ENCODE measurements around the gene NLRP7.
"Not testable (repeated sequence)": the region's sequence is repeated elsewhere in the genome, so short reads cannot be mapped to it uniquely, and the experiment has no call there.

The NLRP7 gene

GRCh38 chr19:54949412-54949811 lies 2.1 kb upstream of the NLRP7 start:
- H3K27me3 Mint-ChIP-seq (ENCODE audit: low read depth), result peaks cover 4% of the 10 kb centered on the region
- H3K36me3 Mint-ChIP-seq (ENCODE audit: low read depth), result no peaks in the 10 kb centered on the region
- DNase-seq (ENCODE audit: low spot score), result no peak
- H3K27ac Mint-ChIP-seq, result no peak overlapping the region
- no peak overlapping the region for H3K4me3 Mint-ChIP-seq
- H3K4me1 Mint-ChIP-seq (ENCODE audit: low read depth), result no peaks in the 10 kb centered on the region
- H3K9me3 Mint-ChIP-seq, result no peaks in the 10 kb centered on the region

DNA sequence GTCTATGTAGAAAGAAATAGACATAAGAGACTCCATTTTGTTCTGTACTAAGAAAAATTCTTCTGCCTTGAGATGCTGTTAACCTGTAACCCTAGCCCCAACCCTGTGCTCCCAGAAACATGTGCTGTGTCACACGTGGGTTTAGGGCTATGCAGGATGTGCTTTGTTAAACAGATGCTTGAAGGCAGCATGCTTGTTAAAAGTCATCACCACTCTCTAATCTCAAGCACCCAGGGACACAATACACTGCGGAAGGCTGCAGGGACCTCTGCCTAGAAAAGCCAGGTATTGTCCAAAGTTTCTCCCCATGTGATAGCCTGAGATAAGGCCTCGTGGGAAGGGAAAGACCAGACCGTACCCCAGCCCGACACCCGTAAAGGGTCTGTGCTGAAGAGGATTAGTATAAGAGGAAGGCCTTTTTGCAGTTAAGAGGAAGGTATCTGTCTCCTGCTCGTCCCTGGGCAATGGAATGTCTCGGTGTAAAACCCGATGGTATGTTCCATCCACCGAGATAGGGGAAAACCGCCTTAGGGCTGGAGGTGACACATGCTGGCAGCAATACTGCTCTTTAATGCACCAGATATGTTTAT lies 3.5 kb downstream of the NLRP7 start:
- not testable (repeated sequence) for H3K4me1 Mint-ChIP-seq (ENCODE audit: low read depth); H3K27me3 Mint-ChIP-seq (ENCODE audit: low read depth); H3K4me3 Mint-ChIP-seq; H3K36me3 Mint-ChIP-seq (ENCODE audit: low read depth); H3K9me3 Mint-ChIP-seq; H3K27ac Mint-ChIP-seq; DNase-seq (ENCODE audit: low spot score)

DNA sequence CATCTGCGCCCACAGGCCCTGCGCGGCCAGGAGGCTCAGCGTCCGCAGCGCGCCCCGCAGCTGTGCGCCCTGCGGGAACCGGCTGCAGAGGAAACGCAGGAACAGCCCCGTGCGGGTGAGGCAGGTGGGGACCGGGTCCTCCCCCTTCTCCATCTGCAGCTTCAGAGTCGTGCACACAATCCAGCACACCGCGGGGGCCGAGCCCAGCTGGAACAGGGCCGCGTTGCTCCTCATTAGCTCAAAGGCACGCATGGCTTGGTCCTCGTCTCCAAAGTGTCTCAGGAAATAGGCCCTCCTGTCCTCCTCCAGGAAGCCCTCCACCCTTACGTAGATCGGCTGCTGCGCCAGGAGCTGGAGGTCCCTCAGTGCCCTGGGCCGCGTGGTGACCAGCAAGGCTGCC lies 7.8 kb downstream of the NLRP7 start:
- not testable (repeated sequence) for H3K9me3 Mint-ChIP-seq; H3K4me1 Mint-ChIP-seq (ENCODE audit: low read depth); DNase-seq (ENCODE audit: low spot score); H3K4me3 Mint-ChIP-seq; H3K27me3 Mint-ChIP-seq (ENCODE audit: low read depth); H3K36me3 Mint-ChIP-seq (ENCODE audit: low read depth); H3K27ac Mint-ChIP-seq

GRCh38 chr19:54938906-54939305 lies 8.4 kb downstream of the NLRP7 start:
- Mint-ChIP-seq H3K27ac (no peak overlapping the region), H3K27me3 (ENCODE audit: low read depth) (peaks cover 2% of the 10 kb centered on the region), H3K36me3 (ENCODE audit: low read depth) (no peaks in the 10 kb centered on the region), H3K9me3 (no peaks in the 10 kb centered on the region), H3K4me3 (no peak overlapping the region), H3K4me1 (ENCODE audit: low read depth) (peaks cover 3% of the 10 kb centered on the region)
- DNase-seq (ENCODE audit: low spot score), result no peak

DNA sequence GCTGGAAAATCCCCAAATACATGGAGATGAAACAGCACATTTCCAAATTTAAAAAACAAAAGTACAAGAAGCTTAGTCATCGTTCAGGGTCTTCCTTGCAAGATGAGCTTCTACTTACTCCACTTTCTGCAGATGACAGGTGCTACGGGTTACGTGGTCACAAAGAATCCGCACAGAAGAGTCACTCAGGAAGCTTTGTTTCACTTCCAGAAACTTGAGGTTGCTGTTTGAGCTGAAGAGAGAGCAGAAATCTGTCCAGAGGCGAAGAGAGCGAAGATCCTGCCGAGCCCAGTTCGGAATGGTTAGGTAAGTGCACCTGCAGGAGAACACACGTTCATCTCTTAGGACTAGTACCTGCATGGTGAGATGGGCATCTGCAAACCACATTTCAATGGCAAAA lies 9.4 kb downstream of the NLRP7 start:
- Mint-ChIP-seq H3K9me3 (no peaks in the 10 kb centered on the region), H3K4me3 (no peak overlapping the region), H3K36me3 (ENCODE audit: low read depth) (no peaks in the 10 kb centered on the region), H3K4me1 (ENCODE audit: low read depth) (peaks cover 3% of the 10 kb centered on the region), H3K27ac (no peak overlapping the region), H3K27me3 (ENCODE audit: low read depth) (peaks cover 2% of the 10 kb centered on the region)
- DNase-seq (ENCODE audit: low spot score), result no peak

GRCh38 chr19:54928299-54928698 lies 19.0 kb downstream of the NLRP7 start:
- Mint-ChIP-seq H3K9me3 (peaks cover 23% of the 10 kb centered on the region), H3K4me3 (no peak overlapping the region), H3K27ac (no peak overlapping the region), H3K27me3 (ENCODE audit: low read depth) (no peaks in the 10 kb centered on the region), H3K4me1 (ENCODE audit: low read depth) (no peaks in the 10 kb centered on the region), H3K36me3 (ENCODE audit: low read depth) (peaks cover 1% of the 10 kb centered on the region)
- DNase-seq (ENCODE audit: low spot score), result no peak

GRCh38 chr19:54923276-54923675 lies 24.1 kb downstream of the NLRP7 start:
- H3K4me3 Mint-ChIP-seq, result no peak overlapping the region
- H3K9me3 Mint-ChIP-seq, result peaks cover 11% of the 10 kb centered on the region
- no peak overlapping the region for H3K27ac Mint-ChIP-seq
- no peaks in the 10 kb centered on the region for H3K36me3 Mint-ChIP-seq (ENCODE audit: low read depth)
- no peak for DNase-seq (ENCODE audit: low spot score)
- H3K27me3 Mint-ChIP-seq (ENCODE audit: low read depth), result no peaks in the 10 kb centered on the region
- peaks cover 3% of the 10 kb centered on the region for H3K4me1 Mint-ChIP-seq (ENCODE audit: low read depth)

DNA sequence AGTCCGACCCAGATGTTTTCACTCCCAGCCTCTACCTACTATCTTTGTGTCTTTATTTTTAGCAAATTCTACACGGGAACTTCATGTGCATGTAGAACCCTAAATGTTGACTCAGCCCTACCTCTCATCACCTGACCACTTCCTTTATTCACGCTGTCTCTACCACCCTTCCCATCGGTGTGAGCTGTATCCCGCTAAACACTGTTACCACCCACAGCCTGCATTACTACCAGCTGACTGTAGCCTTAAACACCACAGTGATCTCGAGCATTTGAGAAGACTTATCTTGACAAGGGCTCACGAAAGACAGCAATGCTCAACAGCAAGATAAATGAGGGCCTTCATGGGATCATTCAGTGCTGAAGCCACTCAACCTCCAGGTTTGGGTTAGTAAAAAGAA lies 26.2 kb downstream of the NLRP7 start:
- H3K4me3 Mint-ChIP-seq, result no peak overlapping the region
- no peak for DNase-seq (ENCODE audit: low spot score)
- no peak overlapping the region for H3K27ac Mint-ChIP-seq
- peaks cover 3% of the 10 kb centered on the region for H3K4me1 Mint-ChIP-seq (ENCODE audit: low read depth)
- no peaks in the 10 kb centered on the region for H3K36me3 Mint-ChIP-seq (ENCODE audit: low read depth)
- no peaks in the 10 kb centered on the region for H3K27me3 Mint-ChIP-seq (ENCODE audit: low read depth)
- H3K9me3 Mint-ChIP-seq, result peaks cover 9% of the 10 kb centered on the region

DNA sequence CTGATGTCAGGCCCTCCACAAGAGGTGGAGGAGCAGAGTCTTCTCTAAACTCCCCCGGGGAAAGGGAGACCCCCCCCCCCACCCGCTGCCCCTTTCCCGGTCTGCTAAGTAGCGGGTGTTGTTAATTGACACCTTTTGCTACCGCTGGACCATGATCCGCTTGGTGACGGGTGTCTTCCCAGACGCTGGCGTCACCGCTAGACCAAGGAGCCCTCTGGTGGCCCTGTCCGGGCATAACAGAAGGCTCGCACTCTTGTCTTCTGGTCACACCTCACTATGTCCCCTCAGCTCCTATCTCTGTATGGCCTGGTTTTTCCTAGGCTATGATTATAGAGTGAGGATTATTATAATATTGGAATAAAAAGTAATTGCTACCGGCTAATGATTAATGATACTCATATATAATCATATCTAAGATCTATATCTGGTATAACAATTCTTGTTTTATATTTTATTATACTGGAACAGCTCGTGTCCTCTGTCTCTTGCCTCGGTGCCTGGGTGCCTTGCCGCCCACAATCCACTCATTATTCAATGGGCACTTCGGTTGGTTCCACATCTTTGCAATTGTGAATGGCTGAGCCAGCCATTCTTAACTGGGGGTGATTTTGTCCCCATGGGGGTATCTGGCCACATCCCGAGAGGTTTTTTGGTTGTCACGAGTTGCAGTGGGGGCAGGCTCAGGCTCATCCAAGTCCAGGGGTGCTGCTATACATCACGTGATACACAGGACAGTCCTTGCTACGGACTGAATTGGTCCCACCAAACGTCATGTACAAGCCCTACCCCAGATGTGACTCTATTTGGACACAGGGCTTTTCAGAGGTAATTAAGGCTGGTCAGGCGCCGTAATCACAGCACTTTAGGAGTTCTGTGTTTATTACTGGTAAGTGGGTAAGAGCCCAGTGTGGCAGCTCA lies 27.4 kb downstream of the NLRP7 start:
- H3K36me3 Mint-ChIP-seq (ENCODE audit: low read depth); H3K4me1 Mint-ChIP-seq (ENCODE audit: low read depth); H3K27ac Mint-ChIP-seq; H3K27me3 Mint-ChIP-seq (ENCODE audit: low read depth); H3K4me3 Mint-ChIP-seq; H3K9me3 Mint-ChIP-seq; DNase-seq (ENCODE audit: low spot score): not testable (repeated sequence)

GRCh38 chr19:54918499-54918898 lies 28.8 kb downstream of the NLRP7 start:
- H3K4me3 Mint-ChIP-seq, result no peak overlapping the region
- no peaks in the 10 kb centered on the region for H3K36me3 Mint-ChIP-seq (ENCODE audit: low read depth)
- no peaks in the 10 kb centered on the region for H3K9me3 Mint-ChIP-seq

GRCh38 chr19:54916822-54917221 lies 30.5 kb downstream of the NLRP7 start:
- no peak for DNase-seq (ENCODE audit: low spot score)
- Mint-ChIP-seq H3K9me3 (no peaks in the 10 kb centered on the region), H3K27me3 (ENCODE audit: low read depth) (no peaks in the 10 kb centered on the region), H3K36me3 (ENCODE audit: low read depth) (no peaks in the 10 kb centered on the region), H3K4me3 (no peak overlapping the region), H3K4me1 (ENCODE audit: low read depth) (peaks cover 3% of the 10 kb centered on the region), H3K27ac (no peak overlapping the region)

More at GRCh38 chr19:54918499-54918898, 28.8 kb downstream of the NLRP7 start:
- Mint-ChIP-seq H3K27me3 (ENCODE audit: low read depth) (no peaks in the 10 kb centered on the region), H3K4me1 (ENCODE audit: low read depth) (peaks cover 3% of the 10 kb centered on the region), H3K27ac (no peak overlapping the region)
- no peak for DNase-seq (ENCODE audit: low spot score)

DNA sequence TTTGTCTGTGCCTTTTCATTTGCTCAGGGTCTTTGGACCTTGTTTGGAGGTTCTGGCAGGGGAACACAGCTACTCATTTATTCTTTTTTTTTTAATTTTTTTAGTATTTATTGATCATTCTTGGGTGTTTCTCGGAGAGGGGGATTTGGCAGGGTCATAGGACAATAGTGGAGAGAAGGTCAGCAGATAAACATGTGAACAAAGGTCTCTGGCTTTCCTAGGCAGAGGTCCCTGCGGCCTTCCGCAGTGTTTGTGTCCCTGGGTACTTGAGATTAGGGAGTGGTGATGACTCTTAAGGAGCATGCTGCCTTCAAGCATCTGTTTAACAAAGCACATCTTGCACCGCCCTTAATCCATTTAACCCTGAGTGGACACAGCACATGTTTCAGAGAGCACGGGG lies 39.4 kb downstream of the NLRP7 start:
- not testable (repeated sequence) for DNase-seq (ENCODE audit: low spot score); H3K27me3 Mint-ChIP-seq (ENCODE audit: low read depth); H3K9me3 Mint-ChIP-seq; H3K27ac Mint-ChIP-seq; H3K36me3 Mint-ChIP-seq (ENCODE audit: low read depth); H3K4me1 Mint-ChIP-seq (ENCODE audit: low read depth); H3K4me3 Mint-ChIP-seq

DNA sequence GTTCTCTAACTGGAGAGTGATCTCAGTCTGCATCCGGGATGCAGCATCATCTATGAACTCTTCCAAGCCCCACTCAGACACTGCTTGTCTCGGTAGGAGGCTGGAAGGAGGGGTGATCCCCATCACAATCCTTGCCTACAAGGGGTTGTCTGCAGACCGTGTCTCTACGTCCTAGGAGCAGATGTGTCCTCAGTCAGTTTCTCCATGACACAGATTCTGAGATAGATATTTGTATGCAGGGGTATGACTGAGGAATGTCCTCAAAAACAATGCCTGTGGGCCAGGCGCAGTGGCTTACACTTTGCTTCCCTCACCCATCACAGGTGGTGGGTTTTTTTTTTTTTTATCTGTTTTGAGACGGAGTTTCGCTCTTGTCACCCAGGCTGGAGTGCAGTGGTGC lies 40.5 kb downstream of the NLRP7 start:
- Mint-ChIP-seq H3K9me3 (no peaks in the 10 kb centered on the region), H3K36me3 (ENCODE audit: low read depth) (no peaks in the 10 kb centered on the region), H3K4me1 (ENCODE audit: low read depth) (no peaks in the 10 kb centered on the region), H3K27me3 (ENCODE audit: low read depth) (peaks cover 2% of the 10 kb centered on the region), H3K4me3 (no peak overlapping the region), H3K27ac (no peak overlapping the region)
- DNase-seq (ENCODE audit: low spot score), result no peak

GRCh38 chr19:54905803-54906511 lies 41.4 kb downstream of the NLRP7 start, which contains the start of gene NCR1:
Gene NCR1 (plus strand): TSS chr19:54906148. CDS start chr19:54906188, 40 bp downstream.
- H3K27ac Mint-ChIP-seq, result no peak within 1 kb of the TSS
- no peak for DNase-seq (ENCODE audit: low spot score)
- no peaks in the 10 kb centered on the region for H3K36me3 Mint-ChIP-seq (ENCODE audit: low read depth)
- no peaks in the 10 kb centered on the region for H3K4me1 Mint-ChIP-seq (ENCODE audit: low read depth)
- H3K27me3 Mint-ChIP-seq (ENCODE audit: low read depth), result peaks cover 2% of the 10 kb centered on the region
- no peaks in the 10 kb centered on the region for H3K9me3 Mint-ChIP-seq
- H3K4me3 Mint-ChIP-seq, result no peak within 1 kb of the TSS

Data from T-helper 2 cell treated with Interferon-gamma antibody and Interleukin-4, amounts not matched to agents 5 μg/mL and 100 μg/mL, for 36 hours (primary cell).